ENCODE measurements around the gene NCOA6. TPM values are rescaled to one million over a fixed set of nuclear protein-coding genes. Genes with fewer than 3 reads are reported as not detected.

NCOA6 gene
- total and polyA plus RNA-seq, 2 of the 4 experiments (the other 2 are of a cell fraction) = 3.6 to 13.1 TPM

DNA sequence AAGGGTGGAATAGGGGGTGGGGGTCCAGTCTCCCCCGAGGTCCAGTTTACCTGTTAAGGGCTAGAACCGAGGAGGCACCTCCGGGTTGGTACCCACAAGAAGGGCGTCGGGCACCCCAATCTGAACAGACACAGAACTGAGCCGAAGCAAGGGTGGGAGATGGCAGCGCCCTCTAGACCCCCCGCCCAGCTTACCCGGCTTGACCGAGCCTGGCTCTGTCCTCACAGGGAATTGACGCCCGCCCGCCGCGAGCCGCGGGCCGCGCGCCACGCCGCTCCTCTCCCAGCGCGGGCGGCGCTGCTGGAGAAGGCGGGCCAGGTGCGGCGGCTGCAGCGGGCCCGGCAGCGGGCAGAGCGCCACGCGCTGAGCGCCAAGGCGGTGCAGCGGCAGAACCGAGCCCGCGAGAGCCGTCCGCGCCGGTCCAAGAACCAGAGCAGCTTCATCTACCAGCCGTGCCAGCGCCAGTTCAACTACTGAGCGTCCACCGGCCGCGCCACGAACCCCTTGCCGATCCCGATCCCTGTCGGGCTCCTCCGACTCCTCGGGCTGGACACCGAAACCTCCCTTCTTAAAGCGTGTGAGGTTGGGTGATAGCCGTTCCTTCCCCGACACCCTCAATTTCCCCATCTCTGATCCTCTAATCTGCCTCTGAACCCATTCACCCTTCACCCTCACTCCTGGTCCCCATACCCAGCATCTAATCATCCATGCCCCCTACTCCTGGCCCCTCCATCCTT, 115.5 kb downstream of the NCOA6 start:
- Histone ChIP-seq H3K14ac (replicated peaks; ENCODE audit: low read depth, low read length) (peak overlapping the region; percentile 84), H4K20me1 (ENCODE audit: insufficient read depth, low read length) (peaks cover 27% of the 10 kb centered on the region; the same call in 1 of the 2 replicates), H3K9me1 (ENCODE audit: insufficient read depth, low read length) (peaks cover 32% of the 10 kb centered on the region), H2BK20ac (ENCODE audit: low read depth, low read length) (peak overlapping the region; percentile 12; the same call in 1 of the 2 replicates), H2AK9ac (replicated peaks; ENCODE audit: low read depth, low read length, poor library complexity) (peak overlapping the region; percentile 90), H3K79me1 (ENCODE audit: low read depth in 1 of 2, low read length in 2 of 2) (peaks cover 0 to 60% of the 10 kb centered on the region in 2 experiments; a peak in 2 of 4 replicates), H3K23ac (ENCODE audit: low read depth, low read length) (peak overlapping the region; percentile 53), H3K4me2 (ENCODE audit: low read depth, low read length) (peak overlapping the region; percentile 79), H3K9ac (ENCODE audit: low read depth, low read length) (peak overlapping the region; percentile 34), H4K91ac (ENCODE audit: insufficient read depth, low read depth, low read length) (peak overlapping the region; percentile 39), H3K4ac (ENCODE audit: low read depth, low read length) (peak overlapping the region; percentile 82), H3K27me3 (ENCODE audit: control insufficient read depth, insufficient read depth, low read length) (no peaks in the 10 kb centered on the region), H4K8ac (ENCODE audit: low read depth in 2 of 2, low read length in 2 of 2) (peak overlapping the region; percentile 29 to 78; a peak in 1 of 4 replicates), H2AFZ (replicated peaks; ENCODE audit: low read length, poor library complexity) (peak overlapping the region; percentile 97), H3K18ac (ENCODE audit: low read depth, low read length) (no peak overlapping the region; the same call in 1 of the 2 replicates), H3K4me1 (ENCODE audit: control insufficient read depth, insufficient read depth, low read length) (peaks cover 22% of the 10 kb centered on the region), H3K36me3 (ENCODE audit: control insufficient read depth, insufficient read depth, low read length) (peaks cover 22% of the 10 kb centered on the region), H4K5ac (ENCODE audit: low read depth, low read length) (peak overlapping the region; percentile 28; the same call in 1 of the 2 replicates), H3K4me3 (ENCODE audit: insufficient read depth, low read depth, low read length) (peak overlapping the region; percentile 57), H2BK5ac (ENCODE audit: low read depth, low read length, poor library complexity, severe bottlenecking) (no peak overlapping the region), H3K56ac (ENCODE audit: extremely low read depth, insufficient read depth, low read length) (no peak overlapping the region; the same call in 1 of the 2 replicates), H2BK120ac (ENCODE audit: low read depth, low read length) (peak overlapping the region; percentile 40; the same call in 1 of the 2 replicates), H3K9me3 (ENCODE audit: control insufficient read depth, insufficient read depth, low read length) (no peaks in the 10 kb centered on the region), H2AK5ac (ENCODE audit: low read depth, low read length) (peak overlapping the region; percentile 83), H2BK15ac (ENCODE audit: low read depth, low read length) (peak overlapping the region; percentile 37; the same call in 1 of the 3 replicates), H3K27ac (ENCODE audit: insufficient read depth, low read length) (peak overlapping the region; percentile 24)
- ChIA-PET CTCF (interaction anchor here (0.8 to 1.3 kb wide), 2 partner anchors 60 to 184 kb away, joined by 3 to 4 read pairs; no protein-coding TSS in a partner anchor), POLR2A (ENCODE audit: unreplicated experiment) (no interaction called here)
- in situ Hi-C loops (cut with MboI; ENCODE audit: low sequenced_read_pairs) (loop anchor here (10.0 kb wide), 1 partner anchor 405 kb away; the partner anchor contains the start of gene AHCY), intact Hi-C loops (cut with micrococcal nuclease) (loop anchor here (5.0 kb wide), 3 partner anchors 57 to 398 kb away; no protein-coding TSS in a partner anchor), dilution Hi-C loops (cut with HindIII; ENCODE audit: low sequenced_read_pairs, unreplicated experiment) (no loop called here)
- WGBS, 2 experiments (ENCODE audit: extremely low coverage in 2 of 2, insufficient read length in 1 of 2) = 2% methylated on average over 32 of the region's 61 CpGs; no CpG with 5 or more reads in 1 of the 2 experiments
- ATAC-seq (ENCODE audit: low read depth) (peak; percentile 48), DNase-seq (peak; percentile 51)
- TF ChIP-seq MXI1 (IDR thresholded peaks at IDR 0.05; ENCODE audit: borderline replicate concordance, low read depth, low read length) = 0 out of 2 replicates have a peak, but pooled peaks have one; percentile 34
- TF ChIP-seq MAZ (IDR thresholded peaks at IDR 0.05; ENCODE audit: borderline replicate concordance, low read depth, low read length) = no peak; the same call in 1 of the 2 replicates
- no peak for TF ChIP-seq RCOR1 (IDR thresholded peaks at IDR 0.05; ENCODE audit: insufficient replicate concordance, low read length)
- TF ChIP-seq FOS (IDR thresholded peaks at IDR 0.05; ENCODE audit: low read depth, low read length) = no peak
- no peak for TF ChIP-seq SMC3 (IDR thresholded peaks at IDR 0.05; ENCODE audit: low read depth, low read length)
- no peak for TF ChIP-seq BHLHE40 (IDR thresholded peaks at IDR 0.05; ENCODE audit: low read depth, low read length)
- TF ChIP-seq CHD1 (IDR thresholded peaks at IDR 0.05; ENCODE audit: low read depth, low read length) = no peak
- TF ChIP-seq, protein P1, sequence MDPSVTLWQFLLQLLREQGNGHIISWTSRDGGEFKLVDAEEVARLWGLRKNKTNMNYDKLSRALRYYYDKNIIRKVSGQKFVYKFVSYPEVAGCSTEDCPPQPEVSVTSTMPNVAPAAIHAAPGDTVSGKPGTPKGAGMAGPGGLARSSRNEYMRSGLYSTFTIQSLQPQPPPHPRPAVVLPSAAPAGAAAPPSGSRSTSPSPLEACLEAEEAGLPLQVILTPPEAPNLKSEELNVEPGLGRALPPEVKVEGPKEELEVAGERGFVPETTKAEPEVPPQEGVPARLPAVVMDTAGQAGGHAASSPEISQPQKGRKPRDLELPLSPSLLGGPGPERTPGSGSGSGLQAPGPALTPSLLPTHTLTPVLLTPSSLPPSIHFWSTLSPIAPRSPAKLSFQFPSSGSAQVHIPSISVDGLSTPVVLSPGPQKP (IDR thresholded peaks at IDR 0.05; ENCODE audit: borderline replicate concordance, low read depth, low read length) = no peak
- no peak for TF ChIP-seq MAFK (IDR thresholded peaks at IDR 0.05; ENCODE audit: low read depth, low read length)
- TF ChIP-seq, protein P2, sequence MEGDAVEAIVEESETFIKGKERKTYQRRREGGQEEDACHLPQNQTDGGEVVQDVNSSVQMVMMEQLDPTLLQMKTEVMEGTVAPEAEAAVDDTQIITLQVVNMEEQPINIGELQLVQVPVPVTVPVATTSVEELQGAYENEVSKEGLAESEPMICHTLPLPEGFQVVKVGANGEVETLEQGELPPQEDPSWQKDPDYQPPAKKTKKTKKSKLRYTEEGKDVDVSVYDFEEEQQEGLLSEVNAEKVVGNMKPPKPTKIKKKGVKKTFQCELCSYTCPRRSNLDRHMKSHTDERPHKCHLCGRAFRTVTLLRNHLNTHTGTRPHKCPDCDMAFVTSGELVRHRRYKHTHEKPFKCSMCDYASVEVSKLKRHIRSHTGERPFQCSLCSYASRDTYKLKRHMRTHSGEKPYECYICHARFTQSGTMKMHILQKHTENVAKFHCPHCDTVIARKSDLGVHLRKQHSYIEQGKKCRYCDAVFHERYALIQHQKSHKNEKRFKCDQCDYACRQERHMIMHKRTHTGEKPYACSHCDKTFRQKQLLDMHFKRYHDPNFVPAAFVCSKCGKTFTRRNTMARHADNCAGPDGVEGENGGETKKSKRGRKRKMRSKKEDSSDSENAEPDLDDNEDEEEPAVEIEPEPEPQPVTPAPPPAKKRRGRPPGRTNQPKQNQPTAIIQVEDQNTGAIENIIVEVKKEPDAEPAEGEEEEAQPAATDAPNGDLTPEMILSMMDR (conservative IDR thresholded peaks at IDR 0.05; ENCODE audit: low read depth, low read length) = peak; percentile 33
- TF ChIP-seq POLR2A (IDR thresholded peaks at IDR 0.05; ENCODE audit: low read depth, low read length) = no peak
- TF ChIP-seq RFX5 (IDR thresholded peaks at IDR 0.05; ENCODE audit: low read depth, low read length) = no peak
- TF ChIP-seq, protein P3, sequence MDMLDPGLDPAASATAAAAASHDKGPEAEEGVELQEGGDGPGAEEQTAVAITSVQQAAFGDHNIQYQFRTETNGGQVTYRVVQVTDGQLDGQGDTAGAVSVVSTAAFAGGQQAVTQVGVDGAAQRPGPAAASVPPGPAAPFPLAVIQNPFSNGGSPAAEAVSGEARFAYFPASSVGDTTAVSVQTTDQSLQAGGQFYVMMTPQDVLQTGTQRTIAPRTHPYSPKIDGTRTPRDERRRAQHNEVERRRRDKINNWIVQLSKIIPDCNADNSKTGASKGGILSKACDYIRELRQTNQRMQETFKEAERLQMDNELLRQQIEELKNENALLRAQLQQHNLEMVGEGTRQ (IDR thresholded peaks at IDR 0.05; ENCODE audit: low read depth, low read length) = no peak
- no TSS peak for BruUV-seq (replicated peaks)
